Endodermal cell (in vitro differentiated cells): Measurements from ENCODE around the gene EPHB3. TPM values are rescaled to one million over a fixed set of nuclear protein-coding genes. Genes with fewer than 3 reads are reported as not detected.

Source experiments
- DNase-seq: peaks from one replicate; pipeline ENCODE4 v3.0.0-alpha.2; 2017
- H3K27ac ChIP-seq: 2 replicates; pipeline ENCODE4 v1.5.1; 2013; ENCODE audit warnings: mild to moderate bottlenecking, low read depth, low read length, moderate library complexity
- H3K27me3 ChIP-seq: 2 replicates; pipeline ENCODE4 v1.6.1; 2013; ENCODE audit warnings: mild to moderate bottlenecking, low read length, moderate library complexity; ENCODE audit not compliant: insufficient read depth, control insufficient read depth, poor library complexity, severe bottlenecking
- H3K36me3 ChIP-seq: 2 replicates; pipeline ENCODE4 v1.7.0; 2013; ENCODE audit warnings: mild to moderate bottlenecking, low read length, moderate library complexity; ENCODE audit not compliant: control insufficient read depth, insufficient read depth
- H3K4me1 ChIP-seq: one replicate; pipeline ENCODE4 v1.7.0; 2013; ENCODE audit warnings: low read length; ENCODE audit not compliant: control insufficient read depth, insufficient read depth
- H3K4me3 ChIP-seq: 2 replicates; pipeline ENCODE4 v1.5.1; 2013; ENCODE audit warnings: mild to moderate bottlenecking, low read length, moderate library complexity
- H3K9ac ChIP-seq: 2 replicates; pipeline ENCODE4 v1.6.1; 2013; ENCODE audit warnings: mild to moderate bottlenecking, low read length, moderate library complexity; ENCODE audit not compliant: poor library complexity, severe bottlenecking; ENCODE audit errors: extremely low read depth
- H3K9me3 ChIP-seq: 2 replicates; pipeline ENCODE4 v1.6.1; 2013; ENCODE audit warnings: mild to moderate bottlenecking, low read length, moderate library complexity; ENCODE audit not compliant: control insufficient read depth
- H3K27ac Mint-ChIP-seq: 2 replicates; pipeline ENCODE4 v1.8.0; 2020; ENCODE audit warnings: mixed read lengths
- H3K27me3 Mint-ChIP-seq: 2 replicates; pipeline ENCODE4 v1.8.0; 2021; ENCODE audit warnings: mild to moderate bottlenecking, mixed read lengths; ENCODE audit not compliant: insufficient read depth
- H3K36me3 Mint-ChIP-seq: 2 replicates; pipeline ENCODE4 v1.8.0; 2020; ENCODE audit warnings: low read depth, mixed read lengths
- H3K4me1 Mint-ChIP-seq: 2 replicates; pipeline ENCODE4 v1.8.0; 2020; ENCODE audit warnings: mixed read lengths
- H3K4me3 Mint-ChIP-seq: 2 replicates; pipeline ENCODE4 v1.8.0; 2020; ENCODE audit warnings: mild to moderate bottlenecking, moderate library complexity, mixed read lengths
- H3K9me3 Mint-ChIP-seq: 2 replicates; pipeline ENCODE4 v1.8.0; 2020; ENCODE audit warnings: mild to moderate bottlenecking, mixed read lengths
- CTCF ChIP-seq: fragments of 200-600 bp; sonication (generic); conservative IDR thresholded peaks from 2 replicates; pipeline ENCODE4 v1.5.0; 2021; ENCODE audit warnings: antibody characterized with exemption, mild to moderate bottlenecking
- WGBS, 2 experiments: methylation state at CpG; one replicate each; pipeline versions ENCODE4 v1.1.5 to v1.1.7; 2013; ENCODE audit warnings: missing lambda C conversion rate in 2 of 2, mixed read lengths in 1 of 2; ENCODE audit not compliant: insufficient coverage in 1 of 2, insufficient read length in 1 of 2; 5-methylcytosine and 5-hydroxymethylcytosine counted together
- total RNA-seq, 2 donors: library from RNA; stranded (reverse); fragmentation: NEBNext Ultra II Directional in 1 of 2; extraction: Animal tissue kit (Norgen Biotek cat#: 25700) in 1 of 2; gene quantifications; 2 replicates in 1 of 2; 3 replicates in 1 of 2; pipeline ENCODE4 v1.2.1, GENCODE V29; 2021

The EPHB3 gene
- total RNA-seq, 2 donors from 2014 or later: 32.7 to 36.9 TPM

DNA sequence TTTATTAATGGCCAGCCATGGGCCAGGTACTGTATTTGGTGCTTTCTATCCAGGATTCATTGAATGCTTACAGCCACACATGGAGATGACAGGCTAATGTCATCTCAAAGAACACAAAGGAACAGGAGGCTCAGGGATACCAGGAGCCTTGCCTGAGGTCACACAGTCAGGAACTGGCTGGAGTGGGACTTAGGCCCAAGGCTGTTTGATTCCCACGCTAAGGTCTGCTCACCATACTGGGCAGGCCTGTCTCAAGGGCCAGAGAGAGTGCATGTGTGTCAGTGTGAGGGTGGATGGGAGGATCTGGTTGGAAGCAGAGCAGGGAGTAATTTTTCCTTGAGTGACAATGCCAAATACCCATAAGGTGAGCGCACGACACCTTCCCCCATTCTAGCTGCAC lies 37.6 kb downstream of the EPHB3 start:
- Histone ChIP-seq H3K4me1 (peaks cover 6% of the 10 kb centered on the region), H3K9ac (no peak overlapping the region), H3K27ac (no peak overlapping the region), H3K9me3 (no peaks in the 10 kb centered on the region), H3K27me3 (peaks cover 12% of the 10 kb centered on the region), H3K4me3 (no peak overlapping the region), H3K36me3 (no peaks in the 10 kb centered on the region)
- no peak for DNase-seq
- no peak overlapping the region for H3K27ac Mint-ChIP-seq
- 98 to 100% methylated on average over 1 to 3 of the region's 3 CpGs for WGBS, 2 experiments
- no peak overlapping the region for H3K4me3 Mint-ChIP-seq
- H3K4me1 Mint-ChIP-seq: peaks cover 34% of the 10 kb centered on the region
- H3K27me3 Mint-ChIP-seq: peaks cover 51% of the 10 kb centered on the region
- TF ChIP-seq CTCF: no peak
- no peaks in the 10 kb centered on the region for H3K9me3 Mint-ChIP-seq
- H3K36me3 Mint-ChIP-seq: no peaks in the 10 kb centered on the region

DNA sequence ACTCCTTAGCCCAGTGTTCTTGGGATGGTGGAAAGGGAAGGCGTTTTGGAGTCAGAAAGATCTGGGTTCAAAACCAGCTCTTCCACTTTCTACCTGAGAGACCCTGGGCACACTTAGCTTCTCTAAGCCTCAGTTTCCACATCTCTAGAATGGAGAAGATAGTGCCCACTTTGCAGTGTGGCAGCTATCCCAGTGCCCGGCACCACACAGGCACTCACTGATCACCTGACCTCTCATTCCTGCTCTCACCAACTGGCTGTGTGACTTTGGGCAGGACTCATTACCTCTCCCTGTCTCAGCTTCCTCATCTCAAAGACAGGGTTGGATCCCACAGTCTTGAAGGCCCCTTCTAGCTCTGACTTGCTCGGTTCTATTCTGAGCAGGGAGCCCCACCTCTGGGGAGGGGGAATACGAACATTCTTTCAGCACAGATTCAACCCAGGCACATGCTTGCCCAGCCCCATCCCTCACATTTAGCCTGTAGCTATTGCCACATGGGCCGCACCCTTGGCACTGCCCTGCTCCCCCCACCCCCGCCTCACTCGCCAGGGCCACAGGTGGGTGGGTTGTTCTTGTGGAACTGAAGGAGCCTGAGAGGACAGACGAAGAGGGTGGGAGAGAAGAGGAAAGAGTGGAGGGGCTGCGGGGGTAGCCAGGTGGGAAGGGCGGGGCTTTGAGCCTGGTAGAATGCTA lies 39.2 kb downstream of the EPHB3 start:
- peak overlapping the region; percentile 36 for H3K4me3 Mint-ChIP-seq
- H3K27ac ChIP-seq: no peak overlapping the region
- peaks cover 62% of the 10 kb centered on the region for H3K27me3 Mint-ChIP-seq
- no peaks in the 10 kb centered on the region for H3K36me3 Mint-ChIP-seq
- H3K9me3 ChIP-seq: no peaks in the 10 kb centered on the region
- peak overlapping the region; percentile 49 for H3K4me3 ChIP-seq
- no peak overlapping the region for H3K9ac ChIP-seq
- DNase-seq: no peak
- TF ChIP-seq CTCF: no peak
- H3K27me3 ChIP-seq: peaks cover 18% of the 10 kb centered on the region
- H3K27ac Mint-ChIP-seq: no peak overlapping the region
- no peaks in the 10 kb centered on the region for H3K9me3 Mint-ChIP-seq
- 69 to 73% methylated on average over 2 to 10 of the region's 10 CpGs for WGBS, 2 experiments
- H3K4me1 ChIP-seq: peaks cover 12% of the 10 kb centered on the region
- H3K4me1 Mint-ChIP-seq: peaks cover 33% of the 10 kb centered on the region
- H3K36me3 ChIP-seq: no peaks in the 10 kb centered on the region

- no peak for TF ChIP-seq CTCF
- no peaks in the 10 kb centered on the region for H3K9me3 ChIP-seq
- Mint-ChIP-seq H3K27me3 (peaks cover 69% of the 10 kb centered on the region), H3K4me1 (peaks cover 28% of the 10 kb centered on the region), H3K4me3 (peak overlapping the region; percentile 69), H3K9me3 (no peaks in the 10 kb centered on the region), H3K27ac (no peak overlapping the region), H3K36me3 (no peaks in the 10 kb centered on the region)
- peaks cover 22% of the 10 kb centered on the region for H3K27me3 ChIP-seq
- DNase-seq: peak; percentile 65
- H3K27ac ChIP-seq: peak overlapping the region; percentile 16
- no peaks in the 10 kb centered on the region for H3K36me3 ChIP-seq
- peak overlapping the region; percentile 91 for H3K4me3 ChIP-seq
- no peak overlapping the region for H3K9ac ChIP-seq
- H3K4me1 ChIP-seq: peaks cover 12% of the 10 kb centered on the region
- 2 to 5% methylated on average over 19 to 63 of the region's 63 CpGs for WGBS, 2 experiments
These were observed 40.2 kb downstream of the EPHB3 start for GRCh38 chr3:184601576-184602371.
